ENCODE measurements around the gene OXLD1.
A peak's percentile ranks its signal among the peaks of the same experiment; 100 is the strongest.

Gene OXLD1

GRCh38 chr17:81666342-81667191 lies at the start of gene OXLD1, which contains the start of gene CCDC137:
TSS of gene OXLD1 (minus strand) at chr17:81666605. CDS start at chr17:81666577, 28 bp downstream.
TSS of gene CCDC137 (plus strand) at chr17:81666737. CDS start at chr17:81666767, 30 bp downstream.
- H3K27me3 ChIP-seq (ENCODE audit: insufficient read depth, poor library complexity, severe bottlenecking), result no peaks in the 10 kb centered on the region
- no peaks in the 10 kb centered on the region for H3K9me3 ChIP-seq (ENCODE audit: severe bottlenecking)
- DNase-seq (ENCODE audit: low spot score) (peak; percentile 98), ATAC-seq (ENCODE audit: low read depth) (peak; percentile 98)
- peak within 1 kb of the TSS; percentile 69 for H3K4me3 ChIP-seq (ENCODE audit: severe bottlenecking)
- peak within 1 kb of the TSS; percentile 75 for H3K27ac ChIP-seq (ENCODE audit: poor library complexity, severe bottlenecking)
- peaks cover 10% of the 10 kb centered on the region for H3K4me1 ChIP-seq (ENCODE audit: insufficient read depth, poor library complexity, severe bottlenecking)
- no peak for TF ChIP-seq CTCF (IDR thresholded peaks at IDR 0.05; ENCODE audit: poor library complexity, severe bottlenecking)
- H3K36me3 ChIP-seq (ENCODE audit: low read depth), result peaks cover 50% of the 10 kb centered on the region

- no peaks in the 10 kb centered on the region for H3K9me3 ChIP-seq (ENCODE audit: severe bottlenecking)
- no peak for ATAC-seq (ENCODE audit: low read depth)
- H3K27me3 ChIP-seq (ENCODE audit: insufficient read depth, poor library complexity, severe bottlenecking), result no peaks in the 10 kb centered on the region
- TF ChIP-seq CTCF (IDR thresholded peaks at IDR 0.05; ENCODE audit: poor library complexity, severe bottlenecking), result no peak
- peak; percentile 68 for DNase-seq (ENCODE audit: low spot score)
- peaks cover 13% of the 10 kb centered on the region for H3K4me1 ChIP-seq (ENCODE audit: insufficient read depth, poor library complexity, severe bottlenecking)
- no peak overlapping the region for H3K27ac ChIP-seq (ENCODE audit: poor library complexity, severe bottlenecking)
- peaks cover 29% of the 10 kb centered on the region for H3K36me3 ChIP-seq (ENCODE audit: low read depth)
- no peak overlapping the region for H3K4me3 ChIP-seq (ENCODE audit: severe bottlenecking)
Observed at GRCh38 chr17:81715107-81715871, 48.9 kb upstream of the OXLD1 start.

- Histone ChIP-seq H3K27ac (ENCODE audit: poor library complexity, severe bottlenecking) (no peak overlapping the region), H3K36me3 (ENCODE audit: low read depth) (peaks cover 29% of the 10 kb centered on the region), H3K4me3 (ENCODE audit: severe bottlenecking) (no peak overlapping the region), H3K9me3 (ENCODE audit: severe bottlenecking) (no peaks in the 10 kb centered on the region), H3K27me3 (ENCODE audit: insufficient read depth, poor library complexity, severe bottlenecking) (no peaks in the 10 kb centered on the region), H3K4me1 (ENCODE audit: insufficient read depth, poor library complexity, severe bottlenecking) (peaks cover 13% of the 10 kb centered on the region)
- no peak for ATAC-seq (ENCODE audit: low read depth)
- TF ChIP-seq CTCF (IDR thresholded peaks at IDR 0.05; ENCODE audit: poor library complexity, severe bottlenecking), result no peak
- peak; percentile 71 for DNase-seq (ENCODE audit: low spot score)
Observed at GRCh38 chr17:81714412-81715106, 48.2 kb upstream of the OXLD1 start.

- Histone ChIP-seq H3K27me3 (ENCODE audit: insufficient read depth, poor library complexity, severe bottlenecking) (no peaks in the 10 kb centered on the region), H3K4me1 (ENCODE audit: insufficient read depth, poor library complexity, severe bottlenecking) (peaks cover 13% of the 10 kb centered on the region), H3K36me3 (ENCODE audit: low read depth) (peaks cover 29% of the 10 kb centered on the region), H3K4me3 (ENCODE audit: severe bottlenecking) (peak overlapping the region; percentile 87), H3K9me3 (ENCODE audit: severe bottlenecking) (no peaks in the 10 kb centered on the region), H3K27ac (ENCODE audit: poor library complexity, severe bottlenecking) (peak overlapping the region; percentile 66)
- DNase-seq (ENCODE audit: low spot score) (no peak), ATAC-seq (ENCODE audit: low read depth) (peak; percentile 2; the same call in 1 of the 3 replicates)
- TF ChIP-seq CTCF (IDR thresholded peaks at IDR 0.05; ENCODE audit: poor library complexity, severe bottlenecking), result no peak
Observed at GRCh38 chr17:81713556-81714411, 47.4 kb upstream of the OXLD1 start.

Data from RWPE2 (cell line).